Hepatocyte (in vitro differentiated cells): Measurements from ENCODE around the gene NFRKB. TPM values are rescaled to one million over a fixed set of nuclear protein-coding genes. Genes with fewer than 3 reads are reported as not detected.

ENCODE experiments used
- DNase-seq: peaks from one replicate; pipeline ENCODE4 v3.0.0-alpha.2; 2016; ENCODE audit warnings: low spot score
- H2AFZ ChIP-seq: fragments of 200-600 bp; sonication (generic); 2 replicates; pipeline ENCODE4 v1.6.0; 2016; ENCODE audit warnings: antibody characterized with exemption, mild to moderate bottlenecking
- H3K27ac ChIP-seq: fragments of 200-600 bp; sonication (generic); 2 replicates; pipeline ENCODE4 v1.5.1; 2016; ENCODE audit warnings: mild to moderate bottlenecking
- H3K27me3 ChIP-seq: fragments of 200-600 bp; sonication (generic); 2 replicates; pipeline ENCODE4 v1.6.1; 2016
- H3K36me3 ChIP-seq: fragments of 200-600 bp; sonication (generic); replicated peaks from 2 replicates; pipeline ENCODE4 v1.5.1; 2016; ENCODE audit warnings: low read depth; ENCODE audit not compliant: insufficient read depth
- H3K4me1 ChIP-seq: fragments of 200-600 bp; sonication (generic); 2 replicates; pipeline ENCODE4 v1.5.1; 2016; ENCODE audit warnings: mild to moderate bottlenecking, moderate library complexity; ENCODE audit not compliant: insufficient read depth
- H3K4me2 ChIP-seq: fragments of 200-600 bp; sonication (generic); 2 replicates; pipeline ENCODE4 v1.6.0; 2016
- H3K4me3 ChIP-seq: fragments of 200-600 bp; sonication (generic); 2 replicates; pipeline ENCODE4 v1.5.1; 2016; ENCODE audit warnings: mild to moderate bottlenecking
- H3K79me2 ChIP-seq: fragments of 200-600 bp; sonication (generic); 2 replicates; pipeline ENCODE4 v1.6.0; 2017; ENCODE audit warnings: mild to moderate bottlenecking
- H3K9me2 ChIP-seq: fragments of 200-600 bp; sonication (generic); replicated peaks from 2 replicates; pipeline ENCODE4 v1.6.0; 2017; ENCODE audit warnings: mild to moderate bottlenecking; ENCODE audit not compliant: insufficient read depth
- H3K9me3 ChIP-seq: fragments of 200-600 bp; sonication (generic); 2 replicates; pipeline ENCODE4 v1.5.1; 2016; ENCODE audit warnings: low read depth, mild to moderate bottlenecking
- H4K20me1 ChIP-seq: fragments of 200-600 bp; sonication (generic); 2 replicates; pipeline ENCODE4 v1.6.0; 2016; ENCODE audit warnings: mild to moderate bottlenecking; ENCODE audit not compliant: insufficient read depth, poor library complexity, severe bottlenecking
- CTCF ChIP-seq: fragments of 200-600 bp; sonication (generic); IDR thresholded peaks from 2 replicates; pipeline ENCODE4 v1.5.1; 2016; ENCODE audit warnings: antibody characterized with exemption, mild to moderate bottlenecking; ENCODE audit not compliant: poor library complexity
- EZH2 ChIP-seq: fragments of 200-600 bp; sonication (generic); IDR thresholded peaks from 2 replicates; pipeline ENCODE4 v1.6.1; 2016; ENCODE audit warnings: antibody characterized with exemption, mild to moderate bottlenecking, borderline replicate concordance
- EZH2phosphoT487 ChIP-seq: fragments of 200-600 bp; sonication (generic); IDR thresholded peaks from one replicate; pipeline ENCODE4 v1.6.1; 2018; ENCODE audit warnings: antibody characterized with exemption, mild to moderate bottlenecking, low read depth, moderate library complexity; ENCODE audit not compliant: unreplicated experiment, severe bottlenecking
- WGBS: methylation state at CpG from one replicate; pipeline ENCODE4 v1.1.6; 2016; ENCODE audit warnings: low lambda C conversion rate; ENCODE audit errors: missing lambda C conversion rate; 5-methylcytosine and 5-hydroxymethylcytosine counted together
- polyA plus RNA-seq: library from polyadenylated mRNA; unstranded; fragments of >200 nt; fragmentation: Nextera tagmentation; extraction: Ambion mirVana; gene quantifications from 2 replicates; pipeline ENCODE4 v1.2.1, GENCODE V29; 2016
- total RNA-seq: library from RNA; depleted of rRNA; stranded (reverse); fragments of >200 nt; gene quantifications from 2 replicates; pipeline ENCODE4 v1.2.3, GENCODE V29; 2014

NFRKB gene
- total and polyA plus RNA-seq, 2 experiments from 2014 or later = 12.8 to 27.3 TPM

- Histone ChIP-seq H3K27me3 (no peaks in the 10 kb centered on the region), H4K20me1 (no peaks in the 10 kb centered on the region), H3K4me3 (no peak overlapping the region), H3K27ac (no peak overlapping the region), H3K4me2 (no peak overlapping the region), H3K9me2 (no peaks in the 10 kb centered on the region), H2AFZ (no peak overlapping the region), H3K36me3 (no peaks in the 10 kb centered on the region), H3K4me1 (no peaks in the 10 kb centered on the region), H3K9me3 (no peaks in the 10 kb centered on the region), H3K79me2 (no peaks in the 10 kb centered on the region)
- DNase-seq = no peak
- 86% methylated on average over 3 of the region's 3 CpGs for WGBS
- no peak for TF ChIP-seq EZH2phosphoT487
- no peak for TF ChIP-seq EZH2
- TF ChIP-seq CTCF = no peak
These were observed 40.3 kb upstream of the NFRKB start for GRCh38 chr11:129935723-129936122.

- H3K36me3 ChIP-seq = no peaks in the 10 kb centered on the region
- DNase-seq = no peak
- no peaks in the 10 kb centered on the region for H3K4me1 ChIP-seq
- H3K79me2 ChIP-seq = no peaks in the 10 kb centered on the region
- H3K27ac ChIP-seq = no peak overlapping the region
- TF ChIP-seq EZH2phosphoT487 = no peak
- TF ChIP-seq CTCF = no peak
- TF ChIP-seq EZH2 = no peak
- no peak overlapping the region for H2AFZ ChIP-seq
- H3K9me2 ChIP-seq = no peaks in the 10 kb centered on the region
- 95% methylated on average over 9 of the region's 9 CpGs for WGBS
- no peaks in the 10 kb centered on the region for H3K27me3 ChIP-seq
- no peaks in the 10 kb centered on the region for H4K20me1 ChIP-seq
- H3K9me3 ChIP-seq = no peaks in the 10 kb centered on the region
- H3K4me3 ChIP-seq = no peak overlapping the region
- H3K4me2 ChIP-seq = no peak overlapping the region
These were observed 38.5 kb upstream of the NFRKB start for GRCh38 chr11:129933891-129934290.

GRCh38 chr11:129933262-129933661 is 37.9 kb upstream of the NFRKB start:
- WGBS = 93% methylated on average over 1 of the region's 1 CpG

More at GRCh38 chr11:129933262-129933661, 37.9 kb upstream of the NFRKB start:
- Histone ChIP-seq H3K4me3 (no peak overlapping the region), H3K79me2 (no peaks in the 10 kb centered on the region), H3K27ac (no peak overlapping the region), H3K4me2 (no peak overlapping the region), H3K27me3 (no peaks in the 10 kb centered on the region), H2AFZ (no peak overlapping the region), H3K4me1 (no peaks in the 10 kb centered on the region), H3K9me3 (no peaks in the 10 kb centered on the region), H3K36me3 (no peaks in the 10 kb centered on the region), H3K9me2 (no peaks in the 10 kb centered on the region), H4K20me1 (no peaks in the 10 kb centered on the region)
- no peak for DNase-seq
- TF ChIP-seq EZH2phosphoT487 (no peak), EZH2 (no peak), CTCF (no peak)
